HCT116 (cell line): Measurements from ENCODE around the gene TSPAN7. TPM values are rescaled to one million over a fixed set of nuclear protein-coding genes. Genes with fewer than 3 reads are reported as not detected.

Source experiments
- ATAC-seq: fragments of 200-7000 bp; cut with Tn5 transposase; 2 replicates; pipeline ENCODE4 v1.9.1; 2020; ENCODE audit warnings: mild to moderate bottlenecking, moderate library complexity
- BruUV-seq: library from RNA; stranded (reverse); fragments of 400-500 nt; replicated peaks from 2 replicates; lab custom pipeline; 2021; lab: Mats Ljungman, UMichigan
- CTCF ChIA-PET: fragments of 300-600 bp; sonication (Branson Sonifier 250); formaldehyde crosslinking; loops from one replicate; lab custom pipeline; 2021; ENCODE audit warnings: antibody characterized with exemption; lab: Charles Lee
- POLR2A ChIA-PET: fragments of 300-600, 350-600 bp; sonication (Branson Sonifier 250); formaldehyde crosslinking; loops from one replicate; lab custom pipeline; 2021; ENCODE audit warnings: antibody characterized with exemption; lab: Charles Lee
- RAD21 ChIA-PET, 2 experiments: fragments of 300-600 bp; sonication (Branson Sonifier 250); formaldehyde crosslinking; loops; one replicate each; lab custom pipeline; 2023; ENCODE audit warnings: low total read pairs in 2 of 2; ENCODE audit not compliant: uncharacterized antibody in 2 of 2, unreplicated experiment in 2 of 2, low non-redundant PET in 1 of 2; lab: Charles Lee
- DNase-seq: peaks from one replicate; pipeline ENCODE4 v3.0.0-alpha.2; 2010; ENCODE audit warnings: low read depth, low spot score
- H2AFZ ChIP-seq: fragments of 200-600 bp; shearing (Covaris generic), sonication (generic); 2 replicates; pipeline ENCODE4 v1.6.1; 2017; ENCODE audit warnings: low read depth, mixed run types, mixed read lengths, antibody characterized with exemption, low read length; ENCODE audit not compliant: poor library complexity, severe bottlenecking
- H3K27ac ChIP-seq: 2 replicates; pipeline ENCODE4 v1.5.1; 2012; ENCODE audit warnings: low read depth, low read length
- H3K27me3 ChIP-seq: fragments of 200-600 bp; sonication (generic); 2 replicates; pipeline ENCODE4 v1.6.1; 2016; ENCODE audit warnings: mixed run types, low read length, mixed read lengths; ENCODE audit not compliant: insufficient read depth
- H3K36me3 ChIP-seq, 2 experiments: fragments of 200-500 bp in 1 of 2; fragments of 200-600 bp in 1 of 2; sonication (Bioruptor generic) in 1 of 2; sonication (generic) in 1 of 2; 2 replicates each; pipeline versions ENCODE4 v1.5.1 to v1.6.1; 2014 to 2016; ENCODE audit warnings: low read length in 2 of 2, inconsistent platforms in 1 of 2, mixed read lengths in 1 of 2, mixed run types in 1 of 2; ENCODE audit not compliant: insufficient read depth in 2 of 2, control insufficient read depth in 1 of 2
- H3K4me1 ChIP-seq, 2 experiments: fragments of 200-600 bp in 1 of 2; sonication (generic) in 1 of 2; 2 replicates each; pipeline versions ENCODE4 v1.5.1 to v1.6.1; 2012 to 2017; ENCODE audit warnings: low read length in 2 of 2, inconsistent platforms in 1 of 2, mild to moderate bottlenecking in 1 of 2, mixed read lengths in 1 of 2, mixed run types in 1 of 2, moderate library complexity in 1 of 2; ENCODE audit not compliant: insufficient read depth in 2 of 2, control insufficient read depth in 1 of 2
- H3K4me2 ChIP-seq: fragments of 200-600 bp; sonication (generic); 2 replicates; pipeline ENCODE4 v1.6.1; 2017; ENCODE audit warnings: mixed run types, low read length, mixed read lengths
- H3K4me3 ChIP-seq, 2 experiments: fragments of 200-600 bp in 1 of 2; sonication (generic) in 1 of 2; replicated peaks in 1 of 2; 2 replicates each; pipeline ENCODE4 v1.5.1; 2011 to 2016; ENCODE audit warnings: low read length in 2 of 2, control low read depth in 1 of 2, low read depth in 1 of 2, mild to moderate bottlenecking in 1 of 2, mixed read lengths in 1 of 2, mixed run types in 1 of 2
- H3K79me2 ChIP-seq: fragments of 200-600 bp; sonication (generic); 2 replicates; pipeline ENCODE4 v1.6.1; 2017; ENCODE audit warnings: mild to moderate bottlenecking, mixed run types, low read length, moderate library complexity, mixed read lengths; ENCODE audit not compliant: insufficient read depth
- H3K9ac ChIP-seq: fragments of 200-600 bp; sonication (generic); 2 replicates; pipeline ENCODE4 v1.6.1; 2016; ENCODE audit warnings: low read length, mixed read lengths
- H3K9me2 ChIP-seq: fragments of 200-600 bp; sonication (generic), shearing (Covaris generic); 2 replicates; pipeline ENCODE4 v1.6.1; 2017; ENCODE audit warnings: mixed run types, mild to moderate bottlenecking, moderate library complexity; ENCODE audit not compliant: insufficient read depth
- H3K9me3 ChIP-seq, 2 experiments: fragments of 200-500 bp in 1 of 2; fragments of 200-600 bp in 1 of 2; sonication (Bioruptor generic) in 1 of 2; sonication (generic) in 1 of 2; 2 replicates each; pipeline ENCODE4 v1.6.1; 2014 to 2017; ENCODE audit warnings: low read length in 2 of 2, mixed read lengths in 2 of 2, inconsistent platforms in 1 of 2, low read depth in 1 of 2, mild to moderate bottlenecking in 1 of 2, mixed run types in 1 of 2, moderate library complexity in 1 of 2; ENCODE audit not compliant: control insufficient read depth in 1 of 2, insufficient read depth in 1 of 2
- H4K20me1 ChIP-seq: fragments of 200-600 bp; sonication (generic), shearing (Covaris generic); 2 replicates; pipeline ENCODE4 v1.6.1; 2017; ENCODE audit warnings: mixed run types, mild to moderate bottlenecking, moderate library complexity; ENCODE audit not compliant: insufficient read depth
- ATF3 ChIP-seq: IDR thresholded peaks from 2 replicates; pipeline ENCODE4 v1.6.1; 2012
- CBX3 ChIP-seq: IDR thresholded peaks from 2 replicates; pipeline ENCODE4 v1.6.1; 2012; ENCODE audit warnings: low read depth
- CEBPB ChIP-seq: IDR thresholded peaks from 2 replicates; pipeline ENCODE4 v1.6.1; 2012; ENCODE audit warnings: low read depth
- EGR1 ChIP-seq: IDR thresholded peaks from 2 replicates; pipeline ENCODE4 v1.6.1; 2012; ENCODE audit warnings: low read depth
- EZH2 ChIP-seq: fragments of 200-600 bp; sonication (generic); IDR thresholded peaks from 2 replicates; pipeline ENCODE4 v1.6.1; 2017; ENCODE audit warnings: antibody characterized with exemption, mixed run types
- JUND ChIP-seq: IDR thresholded peaks from 2 replicates; pipeline ENCODE4 v1.6.1; 2012
- MAX ChIP-seq: IDR thresholded peaks from 2 replicates; pipeline ENCODE4 v1.6.1; 2012
- POLR2A ChIP-seq: IDR thresholded peaks from 2 replicates; pipeline ENCODE4 v1.7.0; 2011; ENCODE audit warnings: borderline replicate concordance; ENCODE audit not compliant: insufficient read depth, insufficient read length; ENCODE audit errors: extremely low read depth
- POLR2AphosphoS5 ChIP-seq: IDR thresholded peaks from 2 replicates; pipeline ENCODE4 v1.6.1; 2011; ENCODE audit warnings: mild to moderate bottlenecking, low read depth, low read length, moderate library complexity
- REST ChIP-seq: IDR thresholded peaks from 2 replicates; pipeline ENCODE4 v1.6.1; 2012; ENCODE audit warnings: low read depth
- SIN3A ChIP-seq: IDR thresholded peaks from 2 replicates; pipeline ENCODE4 v1.6.1; 2012; ENCODE audit warnings: low read depth
- SP1 ChIP-seq: IDR thresholded peaks from 2 replicates; pipeline ENCODE4 v1.6.1; 2012; ENCODE audit warnings: low read depth
- TCF7L2 ChIP-seq: IDR thresholded peaks from 2 replicates; pipeline ENCODE4 v1.7.0; 2011; ENCODE audit warnings: borderline replicate concordance, inconsistent platforms; ENCODE audit not compliant: insufficient read depth, insufficient read length; ENCODE audit errors: extremely low read depth
- YY1 ChIP-seq: IDR thresholded peaks from 2 replicates; pipeline ENCODE4 v1.6.1; 2011; ENCODE audit warnings: low read length, low read depth, moderate library complexity, mild to moderate bottlenecking; ENCODE audit not compliant: insufficient replicate concordance; ENCODE audit errors: extremely low read depth
- ZBTB33 ChIP-seq: IDR thresholded peaks from 2 replicates; pipeline ENCODE4 v1.6.1; 2011; ENCODE audit warnings: mild to moderate bottlenecking, low read length, moderate library complexity; ENCODE audit not compliant: insufficient replicate concordance; ENCODE audit errors: extremely low read depth
- ZFX ChIP-seq: fragments of 450-650 bp; IDR thresholded peaks from 2 replicates; pipeline ENCODE4 v1.6.1; 2017
- intact Hi-C: fragments of 100-400 bp; cut with micrococcal nuclease; formaldehyde crosslinking; loops from 2 replicates; pipeline ENCODE4 v1.10.0; 2022
- total RNA-seq: library from RNA; stranded (reverse); gene quantifications from one replicate; pipeline ENCODE4 v1.2.1, GENCODE V29; 2021; ENCODE audit not compliant: unreplicated experiment

The TSPAN7 gene
- total RNA-seq, 1 experiment from 2014 or later: 2.9 TPM

- intact Hi-C loops: no loop called here
- H3K4me3 ChIP-seq: no peak overlapping the region
- H3K27me3 ChIP-seq: no peaks in the 10 kb centered on the region
- ChIA-PET POLR2A (no interaction called here), CTCF (no interaction called here), RAD21 (no interaction called here)
- no peak overlapping the region for H3K27ac ChIP-seq
- no peak for TF ChIP-seq YY1
- no peak for TF ChIP-seq JUND
- DNase-seq (no peak), ATAC-seq (no peak)
- no peaks in the 10 kb centered on the region for H4K20me1 ChIP-seq
- no peaks in the 10 kb centered on the region for H3K9me3 ChIP-seq
- BruUV-seq: no TSS peak
- no peaks in the 10 kb centered on the region for H3K36me3 ChIP-seq
- no peak overlapping the region for H2AFZ ChIP-seq
- no peaks in the 10 kb centered on the region for H3K4me1 ChIP-seq
- no peak overlapping the region for H3K4me2 ChIP-seq
- H3K79me2 ChIP-seq: no peaks in the 10 kb centered on the region
- H3K9ac ChIP-seq: no peak overlapping the region
- no peaks in the 10 kb centered on the region for H3K9me2 ChIP-seq
Measured at GRCh38 chrX:38669428-38669827, 108.1 kb downstream of the TSPAN7 start.

- RAD21 ChIA-PET: no interaction called here
- ATAC-seq (no peak), DNase-seq (no peak)
- H4K20me1 ChIP-seq: no peaks in the 10 kb centered on the region
- no peaks in the 10 kb centered on the region for H3K9me2 ChIP-seq
- no peak overlapping the region for H2AFZ ChIP-seq
- no peak overlapping the region for H3K9ac ChIP-seq
- no peak for TF ChIP-seq CEBPB
- no peak for TF ChIP-seq POLR2A
- TF ChIP-seq REST: no peak
- no peak for TF ChIP-seq MAX
- TF ChIP-seq POLR2AphosphoS5: no peak
- TF ChIP-seq CBX3: no peak
- no peak for TF ChIP-seq ATF3
- no peak for TF ChIP-seq TCF7L2
- TF ChIP-seq EGR1: no peak
- TF ChIP-seq YY1: no peak
- TF ChIP-seq ZFX: no peak
- TF ChIP-seq SP1: no peak
- TF ChIP-seq EZH2: no peak
- no peak for TF ChIP-seq ZBTB33
- TF ChIP-seq SIN3A: no peak
- TF ChIP-seq, all 23 proteins: peak for 0
- no peaks in the 10 kb centered on the region for H3K4me1 ChIP-seq
- no peaks in the 10 kb centered on the region for H3K9me3 ChIP-seq
- no peak overlapping the region for H3K4me2 ChIP-seq
- intact Hi-C loops: no loop called here
- H3K36me3 ChIP-seq: no peaks in the 10 kb centered on the region
- no peak overlapping the region for H3K27ac ChIP-seq
- no peak overlapping the region for H3K4me3 ChIP-seq
- BruUV-seq: no TSS peak
- ChIA-PET POLR2A (interaction anchor here (0.7 kb wide), 1 partner anchor 10 kb away, joined by 3 read pairs; no protein-coding TSS in a partner anchor), CTCF (no interaction called here)
- no peaks in the 10 kb centered on the region for H3K79me2 ChIP-seq
- no peaks in the 10 kb centered on the region for H3K27me3 ChIP-seq
Measured at GRCh38 chrX:38672646-38673045, 111.3 kb downstream of the TSPAN7 start.
